Naive B cell (primary cell): ENCODE measurements around the gene CDK5. TPM values are rescaled to one million over a fixed set of nuclear protein-coding genes. Genes with fewer than 3 reads are reported as not detected.

ENCODE experiments used
- ATAC-seq, 2 donors: fragments of 150-1000 bp; cut with Tn5 transposase; 2 replicates each; pipeline ENCODE4 v1.10.0; 2021; ENCODE audit warnings: low read depth in 2 of 2, mild to moderate bottlenecking in 2 of 2, moderate library complexity in 2 of 2
- DNase-seq: peaks from one replicate; pipeline ENCODE4 v3.0.0; 2022
- H3K27ac Mint-ChIP-seq, 6 donors: one replicate each; pipeline ENCODE4 v1.8.0; 2020 to 2022; ENCODE audit warnings: mild to moderate bottlenecking in 6 of 6, mixed read lengths in 6 of 6, moderate library complexity in 5 of 6, inconsistent platforms in 2 of 6
- H3K27me3 Mint-ChIP-seq, 3 donors: one replicate each; pipeline ENCODE4 v1.8.0; 2021 to 2022; ENCODE audit warnings: mixed read lengths in 3 of 3, mild to moderate bottlenecking in 1 of 3
- H3K36me3 Mint-ChIP-seq, 2 donors: one replicate each; pipeline ENCODE4 v1.8.0; 2020 to 2022; ENCODE audit warnings: mixed read lengths in 2 of 2, inconsistent platforms in 1 of 2, mild to moderate bottlenecking in 1 of 2
- H3K4me1 Mint-ChIP-seq, 3 donors: one replicate each; pipeline ENCODE4 v1.8.0; 2020 to 2022; ENCODE audit warnings: mixed read lengths in 3 of 3, inconsistent platforms in 1 of 3, mild to moderate bottlenecking in 1 of 3, moderate library complexity in 1 of 3
- H3K4me3 Mint-ChIP-seq, 8 donors: one replicate each; pipeline ENCODE4 v1.8.0; 2020 to 2022; ENCODE audit warnings: mild to moderate bottlenecking in 8 of 8, mixed read lengths in 8 of 8, moderate library complexity in 8 of 8, inconsistent platforms in 2 of 8
- H3K9me3 Mint-ChIP-seq, 7 donors: one replicate each; pipeline ENCODE4 v1.8.0; 2020 to 2022; ENCODE audit warnings: mixed read lengths in 7 of 7, mild to moderate bottlenecking in 5 of 7, inconsistent platforms in 2 of 7, moderate library complexity in 1 of 7
- polyA plus RNA-seq, 6 donors: library from polyadenylated mRNA; unstranded; fragments of 300-500 nt; fragmentation: Illumina TruSeq; gene quantifications; one replicate each; pipeline ENCODE4 v1.2.3, GENCODE V29; 2021; ENCODE audit warnings: low read depth in 6 of 6

CDK5 gene
- polyA plus RNA-seq, 6 donors from 2014 or later, result 7.3 to 10.5 (median 9.6) TPM

- Mint-ChIP-seq H3K36me3 (no peaks in the 10 kb centered on the region), H3K27ac (no peak overlapping the region), H3K4me3 (peak overlapping the region in 1 of 8 donors; percentile 18), H3K27me3 (no peaks in the 10 kb centered on the region), H3K4me1 (peaks cover 23 to 41% (median 25%) of the 10 kb centered on the region in 3 donors), H3K9me3 (no peaks in the 10 kb centered on the region)
- DNase-seq (no peak), ATAC-seq (no peak)
These were observed 5.5 kb upstream of the CDK5 start for GRCh38 chr7:151063212-151063561.

GRCh38 chr7:151062399-151063211, 4.9 kb upstream of the CDK5 start:
- no peak for ATAC-seq
- H3K36me3 Mint-ChIP-seq, result no peaks in the 10 kb centered on the region
- DNase-seq, result no peak
- no peaks in the 10 kb centered on the region for H3K9me3 Mint-ChIP-seq
- H3K27me3 Mint-ChIP-seq, result no peaks in the 10 kb centered on the region
- peaks cover 23 to 42% (median 28%) of the 10 kb centered on the region in 3 donors for H3K4me1 Mint-ChIP-seq
- no peak overlapping the region for H3K4me3 Mint-ChIP-seq
- H3K27ac Mint-ChIP-seq, result no peak overlapping the region

GRCh38 chr7:151062111-151062398, 4.4 kb upstream of the CDK5 start:
- no peak for ATAC-seq
- no peaks in the 10 kb centered on the region for H3K9me3 Mint-ChIP-seq
- H3K27ac Mint-ChIP-seq, result peak overlapping the region in 1 of 6 donors; percentile 42
- no peak for DNase-seq
- H3K4me1 Mint-ChIP-seq, result peaks cover 28 to 48% (median 34%) of the 10 kb centered on the region in 3 donors
- H3K36me3 Mint-ChIP-seq, result no peaks in the 10 kb centered on the region
- peak overlapping the region in 3 of 8 donors; percentile 15 to 91 (median 52) for H3K4me3 Mint-ChIP-seq
- no peaks in the 10 kb centered on the region for H3K27me3 Mint-ChIP-seq

GRCh38 chr7:151061213-151062110, 3.8 kb upstream of the CDK5 start:
- Mint-ChIP-seq H3K27ac (peak overlapping the region in 3 of 6 donors; percentile 48 to 87 (median 59)), H3K36me3 (no peaks in the 10 kb centered on the region), H3K4me3 (peak overlapping the region in 6 of 8 donors; percentile 52 to 97 (median 90)), H3K9me3 (no peaks in the 10 kb centered on the region), H3K4me1 (peaks cover 32 to 53% (median 39%) of the 10 kb centered on the region in 3 donors), H3K27me3 (no peaks in the 10 kb centered on the region)
- DNase-seq, result no peak
- no peak for ATAC-seq

GRCh38 chr7:151060416-151061212, 2.9 kb upstream of the CDK5 start:
- H3K4me3 Mint-ChIP-seq, result peak overlapping the region; percentile 88 to 97 (median 92)
- no peaks in the 10 kb centered on the region for H3K27me3 Mint-ChIP-seq
- H3K36me3 Mint-ChIP-seq, result no peaks in the 10 kb centered on the region
- peak overlapping the region in 3 of 6 donors; percentile 39 to 87 (median 59) for H3K27ac Mint-ChIP-seq
- H3K9me3 Mint-ChIP-seq, result no peaks in the 10 kb centered on the region
- H3K4me1 Mint-ChIP-seq, result peaks cover 32 to 53% (median 39%) of the 10 kb centered on the region in 3 donors
- DNase-seq, result no peak
- no peak for ATAC-seq

GRCh38 chr7:151060113-151060415, 2.4 kb upstream of the CDK5 start:
- H3K4me1 Mint-ChIP-seq, result peaks cover 32 to 53% (median 39%) of the 10 kb centered on the region in 3 donors

GRCh38 chr7:151059367-151060112, 1.8 kb upstream of the CDK5 start, which contains the start of gene SLC4A2:
Gene SLC4A2, plus strand, starts transcription at chr7:151059589. Its CDS starts 2,399 bp downstream, at chr7:151061988.
- H3K4me1 Mint-ChIP-seq, result peaks cover 32 to 53% (median 39%) of the 10 kb centered on the region in 3 donors

More at GRCh38 chr7:151060113-151060415, 2.4 kb upstream of the CDK5 start:
- no peaks in the 10 kb centered on the region for H3K27me3 Mint-ChIP-seq
- DNase-seq, result no peak
- H3K9me3 Mint-ChIP-seq, result no peaks in the 10 kb centered on the region
- peak overlapping the region; percentile 88 to 97 (median 92) for H3K4me3 Mint-ChIP-seq
- no peaks in the 10 kb centered on the region for H3K36me3 Mint-ChIP-seq
- peak overlapping the region in 4 of 6 donors; percentile 39 to 87 (median 64) for H3K27ac Mint-ChIP-seq
- no peak for ATAC-seq

GRCh38 chr7:151058781-151059366, 1.2 kb upstream of the CDK5 start:
- Mint-ChIP-seq H3K4me3 (peak overlapping the region; percentile 90 to 97 (median 95)), H3K27ac (peak overlapping the region; percentile 87 to 98 (median 95)), H3K9me3 (no peaks in the 10 kb centered on the region), H3K4me1 (peaks cover 32 to 50% (median 39%) of the 10 kb centered on the region in 3 donors), H3K27me3 (peaks cover 0 to 6% (median 0%) of the 10 kb centered on the region in 3 donors), H3K36me3 (peaks cover 0 to 6% of the 10 kb centered on the region in 2 donors)
- no peak for DNase-seq
- no peak for ATAC-seq

More at GRCh38 chr7:151059367-151060112, 1.8 kb upstream of the CDK5 start, which contains the start of gene SLC4A2:
- Mint-ChIP-seq H3K36me3 (peaks cover 0 to 4% of the 10 kb centered on the region in 2 donors), H3K4me3 (peak within 1 kb of the TSS; percentile 90 to 97 (median 95)), H3K27ac (peak within 1 kb of the TSS; percentile 87 to 98 (median 96)), H3K27me3 (peaks cover 0 to 3% (median 0%) of the 10 kb centered on the region in 3 donors), H3K9me3 (no peaks in the 10 kb centered on the region)
- DNase-seq (peak; percentile 81), ATAC-seq (peak; percentile 32 to 37)

- Mint-ChIP-seq H3K4me1 (peaks cover 32 to 43% (median 37%) of the 10 kb centered on the region in 3 donors), H3K9me3 (no peaks in the 10 kb centered on the region), H3K4me3 (peak overlapping the region; percentile 90 to 97 (median 95)), H3K27me3 (peaks cover 0 to 8% (median 0%) of the 10 kb centered on the region in 3 donors), H3K36me3 (peaks cover 0 to 8% of the 10 kb centered on the region in 2 donors), H3K27ac (peak overlapping the region; percentile 87 to 98 (median 95))
- ATAC-seq (peak; percentile 88 to 92), DNase-seq (peak; percentile 94)
These were observed 488 bp upstream of the CDK5 start for GRCh38 chr7:151057989-151058780.

- peak overlapping the region in 4 of 6 donors; percentile 52 to 92 (median 79) for H3K27ac Mint-ChIP-seq
- H3K9me3 Mint-ChIP-seq, result no peaks in the 10 kb centered on the region
- DNase-seq (no peak), ATAC-seq (no peak)
- H3K4me1 Mint-ChIP-seq, result peaks cover 30 to 43% (median 41%) of the 10 kb centered on the region in 3 donors
- H3K4me3 Mint-ChIP-seq, result peak overlapping the region; percentile 90 to 97 (median 95)
- H3K27me3 Mint-ChIP-seq, result peaks cover 5 to 19% (median 10%) of the 10 kb centered on the region in 3 donors
- peaks cover 0 to 19% of the 10 kb centered on the region in 2 donors for H3K36me3 Mint-ChIP-seq
These were observed 811 bp downstream of the CDK5 start for GRCh38 chr7:151056666-151057505.

GRCh38 chr7:151056283-151056665, 1.4 kb downstream of the CDK5 start:
- H3K4me3 Mint-ChIP-seq, result peak overlapping the region; percentile 9 to 97 (median 93)
- DNase-seq, result no peak
- no peaks in the 10 kb centered on the region for H3K9me3 Mint-ChIP-seq
- H3K36me3 Mint-ChIP-seq, result peaks cover 0 to 19% of the 10 kb centered on the region in 2 donors
- no peak for ATAC-seq
- peaks cover 5 to 19% (median 16%) of the 10 kb centered on the region in 3 donors for H3K27me3 Mint-ChIP-seq
- peak overlapping the region in 2 of 6 donors; percentile 19 to 37 for H3K27ac Mint-ChIP-seq
- peaks cover 24 to 37% (median 35%) of the 10 kb centered on the region in 3 donors for H3K4me1 Mint-ChIP-seq
